Coronary artery (tissue), 2 donors: ENCODE measurements around the gene TAS2R14.

Experiments used
- DNase-seq: peaks from one replicate; pipeline ENCODE4 v3.0.0-alpha.2; 2017; ENCODE audit warnings: low spot score
- H3K27ac ChIP-seq, 2 donors: fragments of 200-600 bp; sonication (generic); one replicate each; pipeline ENCODE4 v1.5.1; 2016 to 2019
- H3K4me3 ChIP-seq: fragments of 200-600 bp; sonication (generic); 2 replicates; pipeline ENCODE4 v1.5.1; 2016; ENCODE audit warnings: mild to moderate bottlenecking, moderate library complexity
- TF ChIP-seq, protein P1 (sequence below): fragments of 200-600 bp; sonication (generic); IDR thresholded peaks from one replicate; pipeline ENCODE4 v1.5.1; 2019; ENCODE audit warnings: antibody characterized with exemption

Gene TAS2R14

DNA sequence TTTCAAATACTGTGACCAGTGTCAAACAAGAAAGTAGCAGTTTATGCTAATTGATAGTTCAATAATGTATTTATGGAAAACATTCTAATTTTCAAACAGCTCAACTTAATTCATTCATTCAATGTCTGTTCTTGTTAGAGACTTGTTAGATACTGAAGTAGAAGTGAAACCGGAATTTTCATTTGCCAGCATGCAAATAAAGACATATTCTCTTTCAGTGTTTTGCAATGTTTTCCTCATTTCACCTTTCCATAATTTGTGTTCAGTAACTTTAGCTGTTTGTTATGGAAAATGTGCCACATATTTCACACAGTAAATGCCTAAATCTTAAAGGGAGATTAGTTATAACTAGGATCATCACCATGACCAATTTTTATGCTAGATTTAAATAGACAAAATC is 26.4 kb upstream of the TAS2R14 start:
- Histone ChIP-seq H3K4me3 (no peak overlapping the region), H3K27ac (no peak overlapping the region)
- DNase-seq, result no peak
- TF ChIP-seq, protein P1, sequence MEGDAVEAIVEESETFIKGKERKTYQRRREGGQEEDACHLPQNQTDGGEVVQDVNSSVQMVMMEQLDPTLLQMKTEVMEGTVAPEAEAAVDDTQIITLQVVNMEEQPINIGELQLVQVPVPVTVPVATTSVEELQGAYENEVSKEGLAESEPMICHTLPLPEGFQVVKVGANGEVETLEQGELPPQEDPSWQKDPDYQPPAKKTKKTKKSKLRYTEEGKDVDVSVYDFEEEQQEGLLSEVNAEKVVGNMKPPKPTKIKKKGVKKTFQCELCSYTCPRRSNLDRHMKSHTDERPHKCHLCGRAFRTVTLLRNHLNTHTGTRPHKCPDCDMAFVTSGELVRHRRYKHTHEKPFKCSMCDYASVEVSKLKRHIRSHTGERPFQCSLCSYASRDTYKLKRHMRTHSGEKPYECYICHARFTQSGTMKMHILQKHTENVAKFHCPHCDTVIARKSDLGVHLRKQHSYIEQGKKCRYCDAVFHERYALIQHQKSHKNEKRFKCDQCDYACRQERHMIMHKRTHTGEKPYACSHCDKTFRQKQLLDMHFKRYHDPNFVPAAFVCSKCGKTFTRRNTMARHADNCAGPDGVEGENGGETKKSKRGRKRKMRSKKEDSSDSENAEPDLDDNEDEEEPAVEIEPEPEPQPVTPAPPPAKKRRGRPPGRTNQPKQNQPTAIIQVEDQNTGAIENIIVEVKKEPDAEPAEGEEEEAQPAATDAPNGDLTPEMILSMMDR, result no peak

DNA sequence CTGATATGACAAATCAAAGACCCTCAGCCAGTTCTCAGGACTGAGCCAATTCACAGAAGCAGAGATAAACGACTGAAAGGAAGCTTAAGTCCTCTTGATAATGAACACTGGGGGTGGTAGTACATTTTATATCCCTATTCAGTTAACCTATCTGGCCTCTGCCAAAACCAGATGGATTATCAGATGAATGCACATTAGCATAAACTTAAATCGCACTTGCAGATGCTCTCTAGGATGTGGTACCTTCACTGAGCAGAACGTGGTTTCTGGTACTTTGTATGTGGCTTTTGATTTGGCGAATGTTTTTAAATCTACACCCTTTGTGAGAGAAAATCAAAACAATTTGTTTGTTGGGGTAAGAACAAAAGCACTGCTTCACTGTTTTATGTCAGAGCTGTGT is 21.1 kb upstream of the TAS2R14 start:
- no peak overlapping the region for H3K4me3 ChIP-seq
- H3K27ac ChIP-seq, result no peak overlapping the region
- TF ChIP-seq, protein P1, result no peak
- DNase-seq, result no peak

DNA sequence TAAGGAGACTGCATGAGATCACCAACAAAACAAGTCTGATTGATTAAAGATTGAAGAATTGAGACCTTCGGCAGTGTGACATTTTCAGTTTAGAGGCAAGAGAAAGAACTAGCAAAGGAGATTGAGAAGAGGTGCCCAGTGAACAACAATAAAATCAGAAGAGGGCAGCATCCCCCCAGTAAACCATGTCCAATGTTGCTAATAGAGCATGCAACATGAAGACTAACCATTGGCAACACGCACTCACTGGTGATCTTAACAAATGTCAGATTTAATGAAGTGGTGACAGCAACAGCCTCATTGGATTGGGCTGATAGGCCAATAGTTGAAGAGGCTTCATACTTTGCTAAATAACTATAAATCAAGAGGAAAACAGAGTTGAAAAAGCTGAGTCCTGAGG is 20.7 kb upstream of the TAS2R14 start:
- no peak for DNase-seq
- TF ChIP-seq, protein P1, result no peak
- Histone ChIP-seq H3K27ac (no peak overlapping the region), H3K4me3 (no peak overlapping the region)

DNA sequence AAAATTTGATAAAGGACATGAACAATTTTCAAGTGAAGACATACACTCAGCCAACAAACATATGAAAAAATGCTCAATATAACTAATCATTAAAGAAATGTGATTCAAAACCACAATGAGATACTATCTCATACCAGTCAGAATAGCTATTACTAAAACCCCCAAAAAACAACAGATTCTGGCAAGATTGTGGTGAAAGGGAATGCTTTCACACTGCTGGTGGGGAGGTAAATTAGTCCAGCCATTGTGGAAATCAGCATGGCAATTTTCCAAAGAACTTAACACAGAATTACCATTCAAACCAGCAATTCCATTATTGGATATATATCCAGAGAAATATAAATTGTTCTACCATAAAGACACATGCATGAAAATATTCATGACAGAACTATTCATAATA is 18.7 kb upstream of the TAS2R14 start:
- H3K27ac ChIP-seq, result no peak overlapping the region
- no peak for DNase-seq
- TF ChIP-seq, protein P1, result no peak

DNA sequence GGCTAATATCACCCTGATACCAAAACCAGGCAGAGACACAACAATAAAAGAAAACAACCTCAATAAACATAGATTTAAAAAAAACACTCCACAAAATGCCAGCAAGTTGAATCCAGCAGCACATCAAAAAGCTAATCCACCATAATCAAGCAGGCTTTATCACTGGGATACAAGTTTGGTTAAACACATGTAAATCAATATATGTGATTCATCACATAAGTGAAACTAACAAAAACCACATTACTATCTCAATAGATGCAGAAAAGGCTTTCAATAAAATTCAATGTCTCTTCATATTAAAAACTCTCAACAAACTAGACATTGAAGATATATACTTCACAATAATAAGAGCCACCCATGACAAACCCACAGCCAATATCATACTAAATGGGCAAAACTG is 17.0 kb upstream of the TAS2R14 start:
- H3K27ac ChIP-seq, result no peak overlapping the region
- DNase-seq, result no peak
- TF ChIP-seq, protein P1, result no peak
- no peak overlapping the region for H3K4me3 ChIP-seq

More for the DNA sequence above, 18.7 kb upstream of the TAS2R14 start:
- no peak overlapping the region for H3K4me3 ChIP-seq

DNA sequence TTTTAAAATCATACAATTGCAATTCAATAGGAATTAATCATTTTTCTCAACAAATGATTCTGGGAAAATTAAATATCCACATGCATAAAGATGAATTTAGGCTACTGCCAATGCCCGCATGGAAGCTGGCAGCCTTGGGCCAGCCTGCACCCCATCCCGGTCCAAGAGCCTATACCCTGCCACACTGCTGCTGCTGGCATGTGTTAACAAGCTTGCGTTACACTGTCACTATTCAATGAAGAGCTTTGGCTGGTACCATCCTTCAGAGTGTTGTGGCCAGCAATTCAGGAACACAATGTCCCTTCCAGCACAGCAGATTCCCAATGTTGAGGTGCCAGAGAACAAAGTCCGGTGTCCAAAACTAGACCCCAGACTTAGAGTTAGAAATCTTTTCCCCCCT is 13.6 kb upstream of the TAS2R14 start:
- Histone ChIP-seq H3K27ac (no peak overlapping the region), H3K4me3 (no peak overlapping the region)
- TF ChIP-seq, protein P1, result no peak
- no peak for DNase-seq

DNA sequence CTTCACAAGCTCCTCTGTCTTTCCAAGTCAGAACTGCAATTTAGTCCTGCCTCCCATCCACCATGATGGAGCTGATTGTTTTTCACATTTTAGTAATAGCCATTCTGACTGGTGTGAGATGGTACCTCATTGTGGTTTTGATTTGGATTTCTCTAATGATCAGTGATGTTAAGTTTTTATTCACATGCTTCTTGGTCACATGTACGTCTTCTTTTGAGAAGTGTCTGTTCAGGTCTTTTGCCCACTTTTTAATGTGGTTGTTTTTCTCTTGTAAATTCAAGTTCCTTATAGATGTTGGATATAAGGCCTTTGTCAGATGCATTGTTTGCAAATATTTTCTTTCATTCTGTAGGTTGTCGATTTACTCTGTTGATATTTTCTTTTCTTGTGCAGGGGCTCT is 4.1 kb upstream of the TAS2R14 start:
- no peak for DNase-seq
- no peak overlapping the region for H3K4me3 ChIP-seq
- no peak overlapping the region for H3K27ac ChIP-seq
- TF ChIP-seq, protein P1, result no peak
